HG03460 (cell line): ENCODE results near the gene THBS3.
"Not testable (repeated sequence)": the region's sequence is repeated elsewhere in the genome, so short reads cannot be mapped to it uniquely, and the experiment has no call there.

Experiments used
- ATAC-seq: cut with Tn5 transposase; IDR thresholded peaks from one replicate; pipeline ENCODE4 v1.9.1; 2021; ENCODE audit not compliant: unreplicated experiment

THBS3 gene

DNA sequence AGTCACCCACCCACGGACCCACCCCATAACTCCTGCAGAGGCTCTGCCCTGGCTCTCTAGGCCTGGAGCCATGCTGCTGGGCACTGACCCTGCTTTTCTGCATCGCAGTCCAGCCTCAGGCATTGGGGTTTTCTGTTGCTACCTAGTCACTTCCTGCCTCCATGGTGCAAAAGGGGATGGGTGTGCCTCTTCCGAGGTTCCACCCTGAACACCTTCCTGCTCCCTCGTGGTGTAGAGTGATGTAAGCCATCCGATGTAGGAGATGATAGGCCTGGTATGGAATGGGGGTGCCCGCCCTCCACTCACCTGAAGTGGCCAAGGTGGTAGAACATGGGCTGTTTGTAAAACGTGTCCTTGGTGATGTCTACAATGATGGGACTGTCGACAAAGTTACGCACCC, 27.7 kb upstream of the THBS3 start:
- not testable (repeated sequence) for ATAC-seq

DNA sequence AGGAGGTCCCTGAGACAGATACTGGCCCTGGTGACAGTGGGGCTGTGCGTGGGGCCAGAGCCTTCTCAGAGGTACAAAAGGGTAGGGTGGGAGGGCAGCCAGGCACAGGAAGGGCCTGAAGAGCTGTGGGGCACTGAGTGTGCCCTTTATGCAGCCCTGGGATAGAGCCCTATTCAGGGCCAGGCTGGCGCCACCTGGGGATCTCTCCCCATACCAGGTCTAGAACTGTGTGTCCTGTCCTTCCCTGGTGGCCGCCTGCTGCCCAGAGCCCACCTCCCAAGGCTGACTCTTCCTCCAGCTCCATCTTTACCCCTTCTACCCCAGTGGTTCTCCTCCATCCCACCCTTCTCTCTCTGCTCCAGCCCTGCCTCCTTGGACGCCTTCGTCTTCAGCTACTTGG, 25.8 kb upstream of the THBS3 start:
- ATAC-seq, result not testable (repeated sequence)

DNA sequence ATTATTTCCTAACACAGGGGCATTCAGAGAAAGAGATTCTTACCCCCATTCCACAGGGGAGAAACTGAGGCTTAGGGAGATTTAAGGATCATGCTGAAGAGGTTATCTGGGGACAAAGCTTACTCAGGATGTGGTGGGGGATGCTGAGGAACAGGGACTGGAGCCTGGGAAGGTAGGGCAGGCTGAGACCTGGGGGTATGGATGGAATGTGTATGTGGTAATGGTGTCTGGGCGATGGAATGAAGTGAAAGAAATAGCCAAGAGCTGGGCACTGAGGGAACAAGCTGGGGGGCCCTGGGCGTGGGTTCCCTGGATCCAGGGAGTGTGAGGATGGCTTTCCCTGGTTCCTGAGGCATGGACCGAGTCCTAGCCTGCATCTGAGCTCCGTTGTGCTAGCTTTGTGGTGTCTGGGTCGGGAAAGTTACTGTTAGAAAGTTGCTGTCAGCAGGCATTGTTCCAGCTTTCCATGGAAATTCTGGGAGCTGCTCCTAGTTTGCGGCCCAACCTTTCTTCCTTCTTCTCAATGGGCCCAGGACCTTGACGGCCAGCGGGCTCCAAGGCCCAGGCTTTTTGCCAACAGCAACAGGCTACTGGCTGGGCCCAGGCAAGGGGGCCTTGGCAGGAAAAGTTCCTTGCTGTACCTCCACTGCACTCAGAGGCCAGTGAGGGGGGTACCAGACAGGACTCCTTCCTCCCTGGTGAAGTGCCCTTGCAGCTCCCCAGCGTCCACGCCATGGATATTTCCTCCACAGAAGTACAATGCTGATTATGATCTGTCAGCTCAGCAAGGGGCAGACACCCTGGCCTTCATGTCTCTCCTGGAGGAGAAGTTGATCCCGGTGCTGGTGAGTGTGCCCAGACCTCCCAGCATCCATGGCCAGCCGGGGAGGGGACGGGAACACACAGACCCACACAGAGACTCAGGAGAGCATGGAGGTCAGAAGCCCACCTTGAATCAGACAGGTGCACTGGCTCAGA, 24.6 kb upstream of the THBS3 start:
- not testable (repeated sequence) for ATAC-seq

DNA sequence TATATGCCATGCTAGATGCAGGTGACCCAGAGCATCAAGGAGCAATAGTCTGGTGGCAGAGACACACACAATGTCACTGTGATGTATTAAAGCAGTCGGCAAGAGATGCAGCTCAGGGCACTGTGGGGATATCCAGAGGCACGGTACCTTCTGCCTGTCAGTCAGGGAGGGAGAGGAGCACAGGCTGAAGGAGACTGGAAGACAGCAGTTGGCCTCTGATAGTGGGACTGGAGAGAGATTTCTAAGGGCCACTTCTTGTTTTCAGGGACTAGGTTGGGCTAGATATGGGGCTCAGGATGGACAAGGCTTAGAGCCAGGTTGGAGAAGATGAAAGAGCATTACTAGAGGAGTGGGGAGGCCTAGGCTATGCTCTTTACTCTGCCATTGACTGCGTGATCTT, 23.6 kb upstream of the THBS3 start:
- ATAC-seq, result not testable (repeated sequence)

DNA sequence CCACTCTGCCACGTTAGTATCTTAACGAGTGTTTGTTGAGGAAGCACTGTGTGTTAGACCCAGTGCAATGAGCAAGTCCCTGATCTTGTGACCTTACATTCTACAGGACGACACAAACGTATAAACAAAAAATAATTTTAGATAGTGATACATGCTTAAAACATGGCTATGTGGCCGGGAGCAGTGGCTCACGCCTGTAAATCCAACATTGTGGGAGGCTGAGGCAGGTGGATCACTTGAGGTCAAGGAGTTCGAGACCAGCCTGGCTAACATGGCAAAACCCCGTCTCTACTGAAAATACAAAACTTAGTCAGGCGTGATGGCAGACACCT, 20.4 kb upstream of the THBS3 start:
- ATAC-seq, result no peak

DNA sequence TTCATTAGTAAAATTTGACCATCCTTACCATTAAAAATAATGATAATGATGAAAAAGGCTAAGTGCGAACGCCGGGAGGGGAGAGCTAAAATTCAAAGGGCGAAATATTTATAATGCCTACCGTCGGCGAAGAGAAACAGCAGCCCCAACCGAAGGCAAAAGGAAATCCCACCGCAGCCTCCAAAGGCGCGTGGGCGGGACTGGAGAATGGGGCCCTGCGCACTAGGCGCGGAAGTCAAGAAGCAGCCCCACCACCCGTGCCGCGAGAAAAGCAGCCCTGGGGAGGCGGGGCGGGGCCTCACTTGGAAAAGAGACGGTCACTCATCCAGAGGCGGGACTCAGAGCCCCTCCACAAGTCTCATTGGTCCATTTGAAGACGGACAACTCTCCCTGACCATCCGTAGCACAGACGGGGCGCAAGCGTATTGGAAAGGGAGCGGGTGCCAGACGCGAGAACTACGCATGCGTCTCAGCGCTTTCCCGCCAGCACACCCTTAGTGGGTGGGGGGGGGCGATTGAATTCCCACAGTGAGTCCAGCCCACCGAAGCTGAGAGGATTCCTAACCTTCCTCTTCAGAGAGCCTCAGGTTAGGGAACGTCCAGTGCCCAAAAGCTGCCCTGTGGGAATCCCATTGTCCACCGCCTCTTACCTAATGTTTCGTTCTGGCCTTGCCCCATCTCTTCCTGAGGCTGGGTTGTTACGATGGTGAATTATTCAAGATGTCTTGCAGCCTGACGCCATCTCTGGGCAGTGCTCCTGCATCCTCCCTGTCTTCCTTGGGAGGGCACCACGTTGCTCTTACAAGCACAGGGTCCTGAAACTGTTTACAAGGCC, 19.8 kb upstream of the THBS3 start:
- peak; percentile 88 for ATAC-seq

DNA sequence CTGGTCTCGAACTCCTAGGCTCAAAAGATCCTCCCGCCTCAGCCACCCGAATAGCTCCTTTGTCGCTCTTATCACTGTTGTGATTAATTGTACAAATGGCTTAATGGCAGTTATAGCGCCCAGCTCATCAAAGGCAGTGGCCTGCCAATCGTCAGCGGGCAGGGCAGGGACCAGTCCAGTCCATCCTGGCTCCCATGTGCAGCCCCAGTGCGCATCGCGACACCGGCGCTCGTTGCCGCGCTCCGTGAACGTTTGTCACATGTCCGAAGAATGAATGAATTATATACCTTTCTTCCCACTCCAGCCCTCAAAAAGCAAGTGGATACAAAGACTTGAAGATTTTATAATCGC, 19.2 kb upstream of the THBS3 start:
- no peak for ATAC-seq

DNA sequence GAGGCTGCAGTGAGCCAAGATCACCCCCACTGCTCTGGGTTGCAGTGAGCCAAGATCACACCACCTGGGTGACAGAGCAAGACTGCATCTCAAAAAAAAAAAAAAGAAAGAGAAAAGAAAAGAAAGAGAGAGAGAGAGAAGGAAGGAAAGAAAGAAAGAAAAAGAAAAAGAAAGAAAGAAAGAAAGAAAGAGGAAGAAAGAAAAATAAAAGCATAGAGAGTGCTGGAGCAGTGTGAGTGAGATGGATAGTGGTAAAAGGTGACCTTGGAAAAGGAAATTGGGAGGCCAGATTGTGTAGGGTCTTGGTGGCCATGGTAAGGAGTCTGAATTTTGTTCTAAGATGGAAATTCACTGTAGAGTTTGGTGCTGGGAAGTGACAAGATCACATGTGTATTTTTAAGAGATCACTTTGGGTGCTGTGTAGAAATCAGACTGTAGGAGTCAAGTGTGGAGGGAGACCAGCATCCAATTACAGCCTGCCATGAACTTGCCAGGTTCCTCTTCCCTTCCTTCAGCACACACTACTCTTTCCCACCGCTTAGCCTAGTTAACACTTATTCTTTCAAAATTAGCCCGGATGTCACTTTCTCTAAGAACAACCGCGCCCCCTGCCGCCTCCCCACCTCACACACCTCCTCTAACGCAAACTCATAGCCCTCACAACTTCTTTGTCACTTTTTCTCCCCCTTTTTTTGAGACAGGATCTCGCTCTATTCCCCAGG, 18.7 kb upstream of the THBS3 start:
- ATAC-seq, result peak; percentile 40

DNA sequence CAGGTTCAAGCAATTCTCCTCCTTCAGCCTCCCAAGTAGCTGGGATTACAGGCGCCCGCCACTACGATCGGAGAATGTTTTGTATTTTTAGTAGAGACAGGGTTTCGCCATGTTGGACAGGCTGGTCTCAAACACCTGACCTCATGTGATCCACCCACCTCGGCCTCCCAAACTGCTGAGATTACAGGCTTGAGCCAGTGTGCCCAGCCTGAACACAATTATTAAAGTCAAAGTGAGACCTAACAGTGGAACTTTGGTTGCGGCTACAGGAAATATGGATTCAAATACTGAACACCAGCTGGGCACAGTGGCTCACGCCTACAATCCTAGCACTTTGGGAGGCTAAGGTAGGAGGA, 17.7 kb upstream of the THBS3 start:
- ATAC-seq, result not testable (repeated sequence)

DNA sequence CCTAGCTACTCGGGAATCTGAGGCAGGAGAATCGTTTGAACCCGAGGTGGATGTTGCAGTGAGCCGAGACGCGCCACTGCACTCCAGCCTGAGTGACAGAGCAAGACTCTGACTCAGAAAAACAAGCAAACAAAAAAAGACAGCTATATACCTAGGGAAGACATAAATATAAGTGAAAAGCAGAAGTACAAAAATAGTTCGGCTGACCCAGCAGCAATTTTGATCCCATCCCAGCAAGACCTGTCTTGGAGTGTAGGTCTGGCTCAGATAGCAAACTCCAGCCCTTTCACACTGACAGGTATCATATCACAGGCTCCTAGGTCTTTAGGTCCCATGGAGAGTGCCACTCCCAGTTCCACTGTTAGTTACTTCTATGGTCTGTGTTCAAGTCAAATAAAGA, 15.3 kb upstream of the THBS3 start:
- ATAC-seq, result no peak

DNA sequence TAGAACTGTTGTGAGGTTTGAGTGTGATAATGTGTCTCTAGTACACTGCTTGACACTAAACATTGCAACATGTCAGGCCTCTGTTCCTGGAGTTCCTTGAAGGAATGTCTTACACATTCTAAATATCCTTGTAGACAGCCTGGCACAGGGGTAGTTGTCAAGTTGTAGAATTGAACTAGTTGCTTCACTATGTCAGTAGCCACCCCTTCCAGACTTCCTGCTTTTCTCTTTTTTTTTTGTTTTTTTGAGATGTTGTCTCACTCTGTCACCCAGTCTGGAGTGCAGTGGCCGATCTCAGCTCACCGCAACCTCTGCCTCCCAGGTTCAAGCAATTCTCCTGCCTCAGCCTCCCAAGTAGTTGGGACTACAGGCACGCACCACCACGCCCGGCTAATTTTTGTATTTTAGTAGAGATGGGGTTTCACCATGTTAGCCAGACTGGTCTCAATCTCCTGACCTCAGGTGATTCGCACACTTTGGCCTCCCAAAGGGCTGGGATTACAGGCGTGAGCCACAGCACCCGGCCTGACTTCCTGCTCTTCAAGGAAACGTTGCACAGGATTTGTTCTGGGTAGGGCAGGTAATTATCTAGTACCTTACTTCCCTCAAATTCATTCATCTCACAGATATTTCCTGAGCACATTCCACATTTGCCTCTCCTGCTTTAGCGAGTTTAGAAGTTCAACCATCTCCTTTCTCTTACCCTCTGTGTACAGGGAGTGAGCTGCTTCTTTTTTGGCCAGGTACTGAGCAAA, 12.7 kb upstream of the THBS3 start:
- not testable (repeated sequence) for ATAC-seq

DNA sequence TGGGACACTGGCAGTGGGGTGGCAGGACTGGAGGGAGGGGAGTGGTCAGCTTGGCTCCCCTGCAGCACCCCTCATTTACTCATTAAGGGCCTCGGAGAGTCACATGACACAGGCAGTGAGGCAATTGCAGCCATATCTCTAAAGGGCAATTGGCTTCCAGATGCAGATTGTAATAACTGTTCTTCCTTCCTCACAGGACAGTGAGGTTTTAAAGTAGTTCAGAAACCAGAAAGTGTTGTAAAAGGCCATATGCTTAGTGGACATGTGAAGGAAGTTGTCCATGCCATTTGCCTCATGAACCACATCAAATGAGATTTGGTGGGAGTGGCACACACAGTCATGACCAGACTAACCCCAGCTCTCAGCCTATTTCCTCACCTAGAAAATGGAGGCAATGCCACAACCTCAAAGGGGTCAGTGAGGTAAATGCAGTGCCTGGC, 11.9 kb upstream of the THBS3 start:
- no peak for ATAC-seq

DNA sequence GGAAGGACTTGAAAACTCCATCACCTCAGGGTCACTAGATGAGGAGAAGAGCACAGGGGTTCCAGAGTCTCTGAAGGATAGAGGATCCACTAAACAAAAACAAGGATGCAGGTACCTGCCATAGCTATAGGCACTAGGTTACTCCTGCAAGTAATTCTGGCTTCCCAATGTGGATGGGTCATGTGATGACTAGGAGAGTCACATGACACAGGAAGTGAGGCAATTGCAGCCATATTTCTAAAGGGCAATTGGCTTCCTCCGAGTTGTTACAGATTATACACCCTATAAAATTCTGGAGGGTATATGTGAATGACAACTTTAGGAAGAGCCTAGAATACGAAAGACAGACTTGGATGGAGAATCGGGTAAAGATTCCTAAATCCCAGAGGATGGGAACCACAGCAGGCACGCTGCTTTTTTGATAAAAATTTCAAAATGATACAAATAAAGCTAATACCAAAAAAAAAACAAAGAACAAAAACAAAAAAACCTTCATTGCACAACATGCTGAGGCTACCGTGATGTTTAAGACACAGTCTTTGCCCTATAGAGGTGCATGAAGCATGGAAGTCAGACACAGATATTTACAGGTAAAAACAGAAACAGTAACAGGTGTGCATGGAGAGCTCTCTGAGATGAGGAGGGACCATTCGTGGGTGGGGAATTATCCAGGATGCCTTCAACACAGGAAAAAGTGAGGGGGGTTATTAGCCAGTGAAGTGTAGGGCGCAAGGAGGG, 11.3 kb upstream of the THBS3 start:
- ATAC-seq, result no peak

DNA sequence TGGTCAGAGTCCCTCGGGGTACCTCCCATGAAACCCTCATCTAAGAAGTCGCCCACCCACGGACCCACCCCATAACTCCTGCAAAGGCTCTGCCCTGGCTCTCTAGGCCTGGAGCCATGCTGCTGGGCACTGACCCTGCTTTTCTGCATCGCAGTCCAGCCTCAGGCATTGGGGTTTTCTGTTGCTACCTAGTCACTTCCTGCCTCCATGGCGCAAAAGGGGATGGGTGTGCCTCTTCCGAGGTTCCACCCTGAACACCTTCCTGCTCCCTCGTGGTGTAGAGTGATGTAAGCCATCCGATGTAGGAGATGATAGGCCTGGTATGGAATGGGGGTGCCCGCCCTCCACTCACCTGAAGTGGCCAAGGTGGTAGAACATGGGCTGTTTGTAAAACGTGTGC, 7.0 kb upstream of the THBS3 start:
- ATAC-seq, result not testable (repeated sequence)

DNA sequence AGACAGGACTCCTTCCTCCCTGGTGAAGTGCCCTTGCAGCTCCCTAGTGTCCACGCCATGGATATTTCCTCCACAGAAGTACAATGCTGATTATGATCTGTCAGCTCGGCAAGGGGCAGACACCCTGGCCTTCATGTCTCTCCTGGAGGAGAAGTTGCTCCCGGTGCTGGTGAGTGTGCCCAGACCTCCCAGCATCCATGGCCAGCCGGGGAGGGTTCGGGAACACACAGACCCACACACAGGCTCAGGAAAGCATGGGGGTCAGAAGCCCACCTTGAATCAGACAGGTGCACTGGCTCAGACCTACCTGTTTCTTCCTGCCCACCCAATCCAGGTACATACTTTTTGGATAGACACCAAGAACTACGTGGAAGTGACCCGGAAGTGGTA, 4.3 kb upstream of the THBS3 start:
- ATAC-seq, result not testable (repeated sequence)

DNA sequence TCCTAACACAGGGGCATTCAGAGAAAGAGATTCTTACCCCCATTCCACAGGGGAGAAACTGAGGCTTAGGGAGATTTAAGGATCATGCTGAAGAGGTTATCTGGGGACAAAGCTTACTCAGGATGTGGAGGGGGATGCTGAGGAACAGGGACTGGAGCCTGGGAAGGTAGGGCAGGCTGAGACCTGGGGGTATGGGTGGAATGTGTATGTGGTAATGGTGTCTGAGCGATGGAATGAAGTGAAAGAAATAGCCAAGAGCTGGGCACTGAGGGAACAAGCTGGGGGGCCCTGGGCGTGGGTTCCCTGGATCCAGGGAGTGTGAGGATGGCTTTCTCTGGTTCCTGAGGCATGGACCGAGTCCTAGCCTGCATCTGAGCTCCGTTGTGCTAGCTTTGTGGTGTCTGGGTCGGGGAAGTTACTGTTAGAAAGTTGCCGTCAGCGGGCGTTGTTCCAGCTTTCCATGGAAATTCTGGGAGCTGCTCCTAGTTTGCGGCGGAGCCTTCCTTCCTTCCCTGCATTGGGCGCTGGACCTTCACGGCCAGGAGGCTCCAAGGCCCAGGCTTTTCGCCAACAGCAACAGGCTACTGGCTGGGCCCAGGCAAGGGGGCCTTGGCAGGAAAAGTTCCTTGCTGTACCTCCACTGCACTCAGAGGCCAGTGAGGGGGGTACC, 3.8 kb upstream of the THBS3 start:
- ATAC-seq, result not testable (repeated sequence)

DNA sequence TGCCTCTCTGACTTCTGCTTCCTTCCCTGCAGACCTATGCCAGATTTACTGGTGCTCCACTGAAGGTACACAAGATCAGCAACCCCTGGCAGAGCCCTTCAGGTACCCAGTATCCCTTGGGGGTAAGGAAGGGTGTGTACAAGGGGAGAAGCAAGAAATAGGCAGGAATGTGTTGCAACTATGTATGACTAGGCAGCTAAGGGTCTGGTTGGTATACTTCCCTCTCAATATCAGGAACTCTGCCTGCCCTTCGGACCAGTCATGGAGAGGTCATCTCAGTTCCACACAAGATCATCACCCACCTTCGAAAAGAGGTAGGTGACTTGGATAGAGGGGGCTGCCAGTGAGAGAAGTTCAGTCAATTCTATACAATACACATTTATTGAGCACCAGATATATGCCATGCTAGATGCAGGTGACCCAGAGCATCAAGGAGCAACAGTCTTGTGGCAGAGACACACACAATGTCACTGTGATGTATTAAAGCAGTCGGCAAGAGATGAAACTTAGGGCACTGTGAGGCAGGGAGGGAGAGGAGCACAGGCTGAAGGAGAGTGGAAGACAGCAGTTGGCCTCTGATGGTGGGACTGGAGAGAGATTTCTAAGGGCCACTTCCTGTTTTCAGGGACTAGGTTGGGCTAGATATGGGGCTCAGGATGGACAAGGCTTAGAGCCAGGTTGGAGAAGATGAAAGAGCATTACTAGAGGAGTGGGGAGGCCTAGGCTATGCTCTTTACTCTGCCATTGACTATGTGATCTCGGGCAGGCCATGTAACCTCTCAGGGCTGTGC, 2.8 kb upstream of the THBS3 start:
- ATAC-seq, result no peak

DNA sequence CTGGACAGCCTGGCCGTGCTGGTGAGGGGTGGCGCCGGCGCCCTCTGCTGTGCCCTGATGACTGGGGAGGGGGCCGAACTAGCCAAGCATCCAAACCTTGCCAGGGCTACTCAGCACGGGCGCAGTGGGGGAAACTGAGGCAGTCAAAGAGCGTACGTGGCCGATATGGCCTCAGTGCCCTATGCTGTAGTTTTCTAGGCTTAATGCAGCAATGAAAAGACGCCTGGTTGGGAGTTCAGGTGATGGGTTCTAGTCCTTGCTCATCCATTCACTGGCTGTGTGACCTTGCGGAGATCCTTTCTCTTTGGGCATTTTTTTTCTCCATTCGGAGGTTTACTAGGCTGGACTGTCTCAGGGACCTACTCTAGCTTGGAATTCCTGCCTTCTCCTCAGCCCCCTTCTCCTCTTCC, 1.6 kb upstream of the THBS3 start:
- no peak for ATAC-seq
